H54 (cell line): ENCODE results near the gene SYT3.
"Not testable (repeated sequence)": the region's sequence is repeated elsewhere in the genome, so short reads cannot be mapped to it uniquely, and the experiment has no call there.

Experiments
- DNase-seq: peaks from one replicate; pipeline ENCODE4 v3.0.0; 2011; ENCODE audit warnings: low spot score, mixed read lengths; ENCODE audit not compliant: insufficient read length
- FAIRE-seq: peaks from 3 replicates; lab custom pipeline; 2011; peaks lifted over from hg19 to GRCh38; lab: Jason Lieb, UNC
- POLR2A ChIP-seq: IDR thresholded peaks from 2 replicates; pipeline ENCODE4 v1.6.1; 2011; ENCODE audit warnings: low read depth, mild to moderate bottlenecking, low read length

The SYT3 gene

DNA sequence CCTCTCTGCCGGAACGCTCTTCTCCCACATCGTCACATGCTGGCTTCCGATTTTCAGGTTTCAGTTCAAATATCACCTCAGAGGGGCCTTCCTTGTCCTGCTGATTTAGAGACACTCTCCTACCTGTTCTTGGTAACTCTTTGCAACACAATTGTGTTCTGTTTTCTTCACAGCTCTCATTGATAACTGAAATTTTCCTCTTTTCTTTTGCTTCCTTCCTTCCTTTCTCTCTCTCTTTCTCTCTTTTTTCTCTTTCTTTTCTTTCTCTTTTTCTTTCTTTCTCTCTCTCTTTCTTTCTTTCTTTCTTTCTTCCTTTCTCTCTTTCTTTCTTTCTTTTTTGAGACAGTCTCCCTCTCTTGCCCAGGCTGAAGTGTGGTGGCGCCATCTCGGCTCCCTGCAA, 59.4 kb downstream of the SYT3 start:
- TF ChIP-seq POLR2A = no peak
- no peak for DNase-seq
- FAIRE-seq = no peak

DNA sequence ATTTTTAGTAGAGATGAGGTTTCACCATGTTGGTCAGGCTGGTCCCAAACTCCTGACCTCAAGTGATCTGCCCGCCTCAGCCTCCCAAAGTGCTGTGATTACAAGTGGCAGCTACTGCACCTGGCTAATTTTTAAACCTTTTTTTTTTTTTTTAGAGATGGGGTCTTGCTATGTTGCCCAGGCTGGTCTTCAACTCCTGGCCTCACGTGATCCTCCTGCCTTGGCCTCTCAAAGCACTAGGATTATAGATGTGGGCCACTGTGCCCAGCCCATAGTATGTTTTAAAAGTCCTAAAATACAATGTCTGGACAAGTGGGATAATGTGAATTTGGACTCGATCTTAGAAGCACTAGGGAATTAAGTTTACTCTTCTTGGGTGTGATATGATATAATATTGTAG, 62.9 kb downstream of the SYT3 start:
- not testable (repeated sequence) for FAIRE-seq, DNase-seq

DNA sequence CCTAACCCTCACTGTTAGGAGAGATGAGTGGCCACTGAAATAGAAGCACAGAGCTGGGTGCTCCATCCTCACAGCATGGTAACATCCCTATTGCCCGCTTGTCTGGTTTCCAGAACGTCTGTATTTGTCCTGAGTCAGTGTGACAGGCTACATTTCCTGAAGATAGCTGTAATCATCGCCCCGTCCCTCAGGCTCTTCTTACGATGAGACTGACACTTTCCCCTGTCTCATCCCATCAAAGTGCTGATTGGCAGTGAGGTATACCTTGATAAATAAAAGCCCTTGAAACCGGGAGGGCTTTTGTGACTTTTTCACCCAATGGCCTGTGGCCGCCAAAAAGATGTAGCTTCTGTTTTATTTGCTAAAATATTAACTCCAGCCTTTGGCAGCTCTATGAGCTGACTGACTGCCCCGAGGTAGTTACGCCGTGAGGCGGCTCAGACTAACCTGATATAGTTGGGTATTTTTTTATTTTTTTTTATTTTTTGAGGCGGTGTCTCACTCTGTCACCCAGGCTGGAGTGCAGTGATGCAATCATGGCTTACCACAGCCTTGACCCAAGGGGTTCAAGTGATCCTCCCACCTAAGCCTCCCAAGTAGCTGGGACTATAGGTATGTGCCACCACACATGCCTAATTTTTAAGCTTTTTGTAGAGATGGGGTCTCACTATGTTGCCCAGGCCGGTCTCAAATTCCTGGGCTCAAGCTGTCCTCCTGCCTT, 65.8 kb downstream of the SYT3 start:
- TF ChIP-seq POLR2A = no peak
- no peak for FAIRE-seq
- DNase-seq = no peak
